ENCODE results near the gene SNX18.

Gene SNX18

DNA sequence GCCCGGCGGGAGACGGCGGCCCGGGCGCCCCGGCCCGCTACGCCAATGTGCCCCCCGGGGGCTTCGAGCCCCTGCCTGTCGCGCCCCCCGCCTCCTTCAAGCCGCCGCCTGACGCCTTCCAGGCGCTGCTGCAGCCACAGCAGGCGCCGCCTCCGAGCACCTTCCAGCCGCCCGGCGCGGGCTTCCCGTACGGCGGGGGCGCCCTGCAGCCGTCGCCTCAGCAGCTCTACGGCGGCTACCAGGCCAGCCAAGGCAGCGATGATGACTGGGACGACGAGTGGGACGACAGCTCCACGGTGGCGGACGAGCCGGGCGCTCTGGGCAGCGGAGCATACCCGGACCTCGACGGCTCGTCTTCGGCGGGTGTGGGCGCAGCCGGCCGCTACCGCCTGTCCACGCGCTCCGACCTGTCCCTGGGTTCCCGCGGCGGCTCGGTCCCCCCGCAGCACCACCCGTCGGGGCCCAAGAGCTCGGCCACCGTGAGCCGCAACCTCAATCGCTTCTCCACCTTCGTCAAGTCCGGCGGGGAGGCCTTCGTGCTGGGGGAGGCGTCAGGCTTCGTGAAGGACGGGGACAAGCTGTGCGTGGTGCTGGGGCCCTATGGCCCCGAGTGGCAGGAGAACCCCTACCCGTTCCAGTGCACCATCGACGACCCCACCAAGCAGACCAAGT, 723 bp downstream of the SNX18 start (continued):
- TF ChIP-seq ZFHX2 (tag by site-specific recombination; conservative IDR thresholded peaks at IDR 0.05), result 0 out of 2 replicates have a peak, but pooled peaks have one; percentile 6
- no peak for TF ChIP-seq ZNF791 (tag by site-specific recombination; IDR thresholded peaks at IDR 0.05)
- no peak for TF ChIP-seq ZNF560 (tag by site-specific recombination; IDR thresholded peaks at IDR 0.05; ENCODE audit: borderline replicate concordance)
- TF ChIP-seq, protein P1, sequence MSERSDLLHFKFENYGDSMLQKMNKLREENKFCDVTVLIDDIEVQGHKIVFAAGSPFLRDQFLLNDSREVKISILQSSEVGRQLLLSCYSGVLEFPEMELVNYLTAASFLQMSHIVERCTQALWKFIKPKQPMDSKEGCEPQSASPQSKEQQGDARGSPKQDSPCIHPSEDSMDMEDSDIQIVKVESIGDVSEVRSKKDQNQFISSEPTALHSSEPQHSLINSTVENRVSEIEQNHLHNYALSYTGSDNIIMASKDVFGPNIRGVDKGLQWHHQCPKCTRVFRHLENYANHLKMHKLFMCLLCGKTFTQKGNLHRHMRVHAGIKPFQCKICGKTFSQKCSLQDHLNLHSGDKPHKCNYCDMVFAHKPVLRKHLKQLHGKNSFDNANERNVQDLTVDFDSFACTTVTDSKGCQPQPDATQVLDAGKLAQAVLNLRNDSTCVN (tag by site-specific recombination; optimal IDR thresholded peaks at IDR 0.05), result peak; percentile 17
- TF ChIP-seq ZIC2 (tag by site-specific recombination; IDR thresholded peaks at IDR 0.05), result peak; percentile 44

DNA sequence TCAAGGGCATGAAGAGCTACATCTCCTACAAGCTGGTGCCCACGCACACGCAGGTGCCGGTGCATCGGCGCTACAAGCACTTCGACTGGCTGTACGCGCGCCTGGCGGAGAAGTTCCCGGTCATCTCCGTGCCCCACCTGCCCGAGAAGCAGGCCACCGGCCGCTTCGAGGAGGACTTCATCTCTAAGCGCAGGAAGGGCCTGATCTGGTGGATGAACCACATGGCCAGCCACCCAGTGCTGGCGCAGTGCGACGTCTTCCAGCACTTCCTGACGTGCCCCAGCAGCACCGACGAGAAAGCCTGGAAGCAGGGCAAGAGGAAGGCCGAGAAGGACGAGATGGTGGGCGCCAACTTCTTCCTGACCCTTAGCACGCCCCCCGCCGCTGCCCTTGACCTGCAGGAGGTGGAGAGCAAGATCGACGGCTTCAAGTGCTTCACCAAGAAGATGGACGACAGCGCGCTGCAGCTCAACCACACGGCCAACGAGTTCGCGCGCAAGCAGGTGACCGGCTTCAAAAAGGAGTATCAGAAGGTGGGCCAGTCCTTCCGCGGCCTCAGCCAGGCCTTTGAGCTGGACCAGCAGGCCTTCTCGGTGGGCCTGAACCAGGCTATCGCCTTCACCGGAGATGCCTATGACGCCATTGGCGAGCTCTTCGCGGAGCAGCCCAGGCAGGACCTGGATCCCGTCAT, 1.4 kb downstream of the SNX18 start:
- Histone ChIP-seq H3K27ac (ENCODE audit: extremely low read depth, low read depth, low read length) (no peak overlapping the region), H3K4me3 (ENCODE audit: low read depth, low read length) (no peak overlapping the region), H3K36me3 (ENCODE audit: control insufficient read depth in 2 of 2, insufficient read depth in 1 of 2, low read length in 2 of 2) (peaks cover 4 to 10% of the 10 kb centered on the region in 2 experiments; a peak in 2 of 3 replicates), H3K9me3 (ENCODE audit: control insufficient read depth, insufficient read depth, low read depth, low read length) (no peaks in the 10 kb centered on the region), H3K4me1 (ENCODE audit: control insufficient read depth, insufficient read depth, low read length) (peaks cover 17% of the 10 kb centered on the region)
- TF ChIP-seq ZNF2 (tag by site-specific recombination; IDR thresholded peaks at IDR 0.05) (no peak), ZNF239 (tag by site-specific recombination; IDR thresholded peaks at IDR 0.05) (no peak), ZNF202 (tag by site-specific recombination; IDR thresholded peaks at IDR 0.05; ENCODE audit: borderline replicate concordance) (0 out of 2 replicates have a peak, but pooled peaks have one; percentile 1)
- TF ChIP-seq, protein P2, sequence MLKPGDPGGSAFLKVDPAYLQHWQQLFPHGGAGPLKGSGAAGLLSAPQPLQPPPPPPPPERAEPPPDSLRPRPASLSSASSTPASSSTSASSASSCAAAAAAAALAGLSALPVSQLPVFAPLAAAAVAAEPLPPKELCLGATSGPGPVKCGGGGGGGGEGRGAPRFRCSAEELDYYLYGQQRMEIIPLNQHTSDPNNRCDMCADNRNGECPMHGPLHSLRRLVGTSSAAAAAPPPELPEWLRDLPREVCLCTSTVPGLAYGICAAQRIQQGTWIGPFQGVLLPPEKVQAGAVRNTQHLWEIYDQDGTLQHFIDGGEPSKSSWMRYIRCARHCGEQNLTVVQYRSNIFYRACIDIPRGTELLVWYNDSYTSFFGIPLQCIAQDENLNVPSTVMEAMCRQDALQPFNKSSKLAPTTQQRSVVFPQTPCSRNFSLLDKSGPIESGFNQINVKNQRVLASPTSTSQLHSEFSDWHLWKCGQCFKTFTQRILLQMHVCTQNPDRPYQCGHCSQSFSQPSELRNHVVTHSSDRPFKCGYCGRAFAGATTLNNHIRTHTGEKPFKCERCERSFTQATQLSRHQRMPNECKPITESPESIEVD (tag by site-specific recombination; IDR thresholded peaks at IDR 0.05), result no peak
- CTCF ChIA-PET, result interaction anchor here (0.6 to 3.7 kb wide), 8 partner anchors 30 to 641 kb away, joined by 3 to 45 read pairs (median 8); partner anchors contain the start of gene GPX8
- POLR2A ChIA-PET, result no interaction called here

DNA sequence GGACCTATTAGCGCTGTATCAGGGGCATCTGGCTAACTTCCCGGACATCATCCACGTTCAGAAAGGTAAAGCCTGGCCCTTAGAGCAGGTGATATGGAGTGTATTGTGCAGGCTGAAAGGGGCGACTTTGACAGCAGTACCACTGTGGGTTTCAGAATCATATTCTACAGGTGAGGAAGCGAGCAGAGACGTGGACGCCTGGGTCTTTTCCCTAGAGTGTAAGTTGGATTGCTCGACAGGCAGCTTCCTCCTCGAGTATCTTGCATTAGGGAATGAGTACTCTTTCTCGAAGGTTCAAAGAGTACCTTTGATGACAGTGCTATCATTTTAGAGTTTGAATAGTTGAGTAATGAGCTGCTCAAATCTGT, 1.9 kb downstream of the SNX18 start:
- Histone ChIP-seq H3K9me3 (ENCODE audit: control insufficient read depth, insufficient read depth, low read depth, low read length) (no peaks in the 10 kb centered on the region), H3K4me1 (ENCODE audit: control insufficient read depth, insufficient read depth, low read length) (peaks cover 17% of the 10 kb centered on the region), H3K36me3 (ENCODE audit: control insufficient read depth in 2 of 2, insufficient read depth in 1 of 2, low read length in 2 of 2) (peaks cover 4 to 10% of the 10 kb centered on the region in 2 experiments; a peak in 2 of 3 replicates), H3K27ac (ENCODE audit: extremely low read depth, low read depth, low read length) (no peak overlapping the region), H3K4me3 (ENCODE audit: low read depth, low read length) (peak overlapping the region; percentile 9)
- no peak for TF ChIP-seq ZBTB20 (tag by site-specific recombination; IDR thresholded peaks at IDR 0.05)
- TF ChIP-seq SCRT2 (tag by site-specific recombination; IDR thresholded peaks at IDR 0.05), result peak; percentile 41; the same call in 1 of the 2 replicates
- TF ChIP-seq ZNF24 (tag by site-specific recombination; IDR thresholded peaks at IDR 0.05), result no peak
- TF ChIP-seq, protein P3, sequence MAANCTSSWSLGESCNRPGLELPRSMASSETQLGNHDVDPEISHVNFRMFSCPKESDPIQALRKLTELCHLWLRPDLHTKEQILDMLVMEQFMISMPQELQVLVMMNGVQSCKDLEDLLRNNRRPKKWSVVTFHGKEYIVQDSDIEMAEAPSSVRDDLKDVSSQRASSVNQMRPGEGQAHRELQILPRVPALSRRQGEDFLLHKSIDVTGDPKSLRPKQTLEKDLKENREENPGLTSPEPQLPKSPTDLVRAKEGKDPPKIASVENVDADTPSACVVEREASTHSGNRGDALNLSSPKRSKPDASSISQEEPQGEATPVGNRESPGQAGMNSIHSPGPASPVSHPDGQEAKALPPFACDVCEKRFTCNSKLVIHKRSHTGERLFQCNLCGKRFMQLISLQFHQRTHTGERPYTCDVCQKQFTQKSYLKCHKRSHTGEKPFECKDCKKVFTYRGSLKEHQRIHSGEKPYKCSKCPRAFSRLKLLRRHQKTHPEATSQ (tag by site-specific recombination; IDR thresholded peaks at IDR 0.05), result no peak
- no peak for TF ChIP-seq ZNF600 (tag by site-specific recombination; IDR thresholded peaks at IDR 0.05)
- no peak for TF ChIP-seq ZSCAN16 (tag by site-specific recombination; IDR thresholded peaks at IDR 0.05)
- TF ChIP-seq ZBTB48 (tag by site-specific recombination; IDR thresholded peaks at IDR 0.05), result no peak
- TF ChIP-seq ZNF394 (tag by site-specific recombination; IDR thresholded peaks at IDR 0.05; ENCODE audit: borderline replicate concordance), result no peak
- CTCF ChIA-PET, result interaction anchor here (1.2 kb wide), 1 partner anchor 640 kb away, joined by 4 read pairs; the partner anchor contains the start of gene GPX8
- POLR2A ChIA-PET, result no interaction called here
